Mesenchymal stem cell (in vitro differentiated cells and primary cell): ENCODE data around the gene RASSF9.

ENCODE experiments used
- DNase-seq: peaks from one replicate; pipeline ENCODE4 v3.0.0-alpha.2; 2013
- H2AFZ ChIP-seq: one replicate; pipeline ENCODE4 v1.6.1; 2013; ENCODE audit warnings: low read depth, mild to moderate bottlenecking, control low read depth, inconsistent platforms, low read length, moderate library complexity
- H2AK5ac ChIP-seq: 2 replicates; pipeline ENCODE4 v1.6.1; 2013; ENCODE audit warnings: low read length, moderate library complexity, mild to moderate bottlenecking, inconsistent platforms; ENCODE audit not compliant: severe bottlenecking
- H2BK120ac ChIP-seq: one replicate; pipeline ENCODE4 v1.6.1; 2013; ENCODE audit warnings: low read depth, mild to moderate bottlenecking, inconsistent platforms, low read length, moderate library complexity
- H2BK12ac ChIP-seq, 2 experiments: one replicate each; pipeline ENCODE4 v1.6.1; 2013; ENCODE audit warnings: inconsistent platforms in 2 of 2, low read length in 2 of 2, mild to moderate bottlenecking in 2 of 2, moderate library complexity in 2 of 2, control low read depth in 1 of 2
- H2BK15ac ChIP-seq: one replicate; pipeline ENCODE4 v1.6.1; 2013; ENCODE audit warnings: mild to moderate bottlenecking, low read depth, inconsistent platforms; ENCODE audit not compliant: poor library complexity, severe bottlenecking
- H2BK5ac ChIP-seq: 2 replicates; pipeline ENCODE4 v1.6.1; 2013; ENCODE audit warnings: low read depth, mild to moderate bottlenecking, low read length, control low read depth, inconsistent platforms; ENCODE audit not compliant: poor library complexity, severe bottlenecking
- H3K14ac ChIP-seq, 2 experiments: one replicate each; pipeline ENCODE4 v1.6.1; 2013; ENCODE audit warnings: inconsistent platforms in 2 of 2, low read length in 2 of 2, control low read depth in 1 of 2, mild to moderate bottlenecking in 1 of 2, moderate library complexity in 1 of 2
- H3K18ac ChIP-seq, 2 experiments: one replicate each; pipeline ENCODE4 v1.6.1; 2013; ENCODE audit warnings: inconsistent platforms in 2 of 2, low read length in 2 of 2, control low read depth in 1 of 2, low read depth in 1 of 2, mild to moderate bottlenecking in 1 of 2
- H3K23ac ChIP-seq, 2 experiments: one replicate each; pipeline ENCODE4 v1.6.1; 2013; ENCODE audit warnings: inconsistent platforms in 2 of 2, low read length in 2 of 2, mild to moderate bottlenecking in 2 of 2, moderate library complexity in 2 of 2, control low read depth in 1 of 2
- H3K27ac ChIP-seq: 2 replicates; pipeline ENCODE4 v1.5.1; 2013; ENCODE audit warnings: mild to moderate bottlenecking, moderate library complexity, low read length, control low read depth, inconsistent platforms; ENCODE audit not compliant: poor library complexity, severe bottlenecking
- H3K27me3 ChIP-seq, 2 experiments: 2 replicates each; pipeline versions ENCODE4 v1.6.1 to v1.7.0; 2013; ENCODE audit warnings: low read length in 2 of 2, mild to moderate bottlenecking in 2 of 2, moderate library complexity in 2 of 2, control low read depth in 1 of 2, inconsistent platforms in 1 of 2; ENCODE audit not compliant: control insufficient read depth in 1 of 2, insufficient read depth in 1 of 2
- H3K36me3 ChIP-seq, 2 experiments: 2 replicates each; pipeline versions ENCODE4 v1.6.1 to v1.7.0; 2013; ENCODE audit warnings: low read length in 2 of 2, control low read depth in 1 of 2, inconsistent platforms in 1 of 2, low read depth in 1 of 2, mild to moderate bottlenecking in 1 of 2; ENCODE audit not compliant: insufficient read depth in 2 of 2, control insufficient read depth in 1 of 2
- H3K4ac ChIP-seq, 2 experiments: one replicate each; pipeline ENCODE4 v1.6.1; 2013; ENCODE audit warnings: inconsistent platforms in 2 of 2, low read length in 2 of 2, mild to moderate bottlenecking in 2 of 2, moderate library complexity in 2 of 2, control low read depth in 1 of 2, low read depth in 1 of 2
- H3K4me1 ChIP-seq: 2 replicates; pipeline ENCODE4 v1.6.1; 2013; ENCODE audit warnings: low read depth, low read length, control low read depth; ENCODE audit not compliant: control insufficient read depth, insufficient read depth
- H3K4me2 ChIP-seq: 2 replicates; pipeline ENCODE4 v1.6.1; 2013; ENCODE audit warnings: low read length, mild to moderate bottlenecking, inconsistent platforms; ENCODE audit not compliant: poor library complexity, severe bottlenecking
- H3K4me3 ChIP-seq, 2 experiments: 2 replicates each; pipeline versions ENCODE4 v1.5.1 to v1.7.0; 2013; ENCODE audit warnings: low read length in 2 of 2, mild to moderate bottlenecking in 2 of 2, control low read depth in 1 of 2, low read depth in 1 of 2; ENCODE audit not compliant: insufficient read depth in 1 of 2
- H3K79me1 ChIP-seq: replicated peaks from 2 replicates; pipeline ENCODE4 v1.6.1; 2013; ENCODE audit warnings: mild to moderate bottlenecking, control low read depth, low read length, inconsistent platforms; ENCODE audit not compliant: poor library complexity, severe bottlenecking
- H3K9ac ChIP-seq: 2 replicates; pipeline ENCODE4 v1.7.0; 2013; ENCODE audit warnings: mild to moderate bottlenecking, low read length, moderate library complexity
- H3K9me3 ChIP-seq: 2 replicates; pipeline ENCODE4 v1.7.0; 2013; ENCODE audit warnings: mild to moderate bottlenecking, low read length; ENCODE audit not compliant: control insufficient read depth
- H4K8ac ChIP-seq: one replicate; pipeline ENCODE4 v1.6.1; 2013; ENCODE audit warnings: inconsistent platforms, mild to moderate bottlenecking, low read length, moderate library complexity
- H4K91ac ChIP-seq: one replicate; pipeline ENCODE4 v1.6.1; 2013; ENCODE audit warnings: mild to moderate bottlenecking, low read length, inconsistent platforms
- WGBS: methylation state at CpG from one replicate; pipeline ENCODE4 v1.1.7; 2013; ENCODE audit warnings: mixed read lengths; 5-methylcytosine and 5-hydroxymethylcytosine counted together

RASSF9 gene

GRCh38 chr12:85779768-85780167 lies 56.4 kb downstream of the RASSF9 start:
- H4K91ac ChIP-seq: no peak overlapping the region
- no peak overlapping the region for H2BK15ac ChIP-seq
- H3K4me3 ChIP-seq: no peak overlapping the region
- no peak overlapping the region for H2BK12ac ChIP-seq
- H3K27ac ChIP-seq: no peak overlapping the region
- H3K18ac ChIP-seq: no peak overlapping the region
- H2AFZ ChIP-seq: no peak overlapping the region
- H3K4me2 ChIP-seq: no peak overlapping the region
- no peaks in the 10 kb centered on the region for H3K79me1 ChIP-seq
- H4K8ac ChIP-seq: no peak overlapping the region
- no peak overlapping the region for H3K14ac ChIP-seq
- no peak overlapping the region for H3K23ac ChIP-seq
- no peak for DNase-seq
- no peaks in the 10 kb centered on the region for H3K4me1 ChIP-seq
- H3K36me3 ChIP-seq: no peaks in the 10 kb centered on the region
- H3K27me3 ChIP-seq: no peaks in the 10 kb centered on the region
- H3K9me3 ChIP-seq: no peaks in the 10 kb centered on the region
- no peak overlapping the region for H2BK5ac ChIP-seq
- H2AK5ac ChIP-seq: no peak overlapping the region
- H3K9ac ChIP-seq: no peak overlapping the region
- H2BK120ac ChIP-seq: no peak overlapping the region
- no peak overlapping the region for H3K4ac ChIP-seq
- WGBS: no CpG with 5 or more reads among the region's 2 CpGs

DNA sequence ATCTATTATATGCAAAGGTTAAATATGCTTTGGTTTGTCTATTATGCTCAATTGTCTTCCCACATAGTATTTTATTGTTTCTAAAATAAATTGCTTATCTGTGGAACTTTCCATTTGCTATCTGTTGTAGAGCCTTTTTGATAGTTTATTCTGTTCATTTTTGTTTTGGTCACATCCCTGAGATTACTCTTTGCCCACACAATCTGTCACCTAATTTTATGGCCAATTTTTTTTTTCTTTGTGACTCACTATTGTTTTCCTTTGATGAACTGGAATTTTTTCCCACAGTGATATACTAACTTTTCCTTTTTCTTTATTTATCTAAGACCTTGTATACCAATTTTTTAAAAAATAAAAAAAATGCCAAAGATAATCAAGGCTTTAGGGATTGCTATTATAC lies 61.1 kb downstream of the RASSF9 start:
- Histone ChIP-seq H2BK120ac (no peak overlapping the region), H3K4me3 (no peak overlapping the region), H2BK5ac (no peak overlapping the region), H3K27me3 (no peaks in the 10 kb centered on the region), H3K9me3 (no peaks in the 10 kb centered on the region), H3K14ac (no peak overlapping the region), H3K9ac (no peak overlapping the region), H4K8ac (no peak overlapping the region), H2BK12ac (no peak overlapping the region), H3K36me3 (no peaks in the 10 kb centered on the region), H3K23ac (no peak overlapping the region), H4K91ac (no peak overlapping the region), H3K4ac (no peak overlapping the region), H3K4me1 (no peaks in the 10 kb centered on the region), H3K27ac (no peak overlapping the region), H2BK15ac (no peak overlapping the region), H3K79me1 (no peaks in the 10 kb centered on the region), H3K18ac (no peak overlapping the region), H3K4me2 (no peak overlapping the region), H2AK5ac (no peak overlapping the region), H2AFZ (no peak overlapping the region)
- DNase-seq: no peak

GRCh38 chr12:85765453-85765869 lies 70.7 kb downstream of the RASSF9 start:
- DNase-seq: no peak
- Histone ChIP-seq H3K4me3 (no peak overlapping the region), H2BK15ac (no peak overlapping the region), H3K27me3 (no peaks in the 10 kb centered on the region), H3K14ac (no peak overlapping the region), H3K9ac (no peak overlapping the region), H2BK120ac (no peak overlapping the region), H4K91ac (no peak overlapping the region), H3K23ac (no peak overlapping the region), H3K27ac (no peak overlapping the region), H3K36me3 (no peaks in the 10 kb centered on the region), H3K79me1 (no peaks in the 10 kb centered on the region), H3K9me3 (no peaks in the 10 kb centered on the region), H3K4ac (no peak overlapping the region), H3K4me1 (no peaks in the 10 kb centered on the region), H2BK5ac (no peak overlapping the region), H3K4me2 (no peak overlapping the region), H2AK5ac (no peak overlapping the region), H2AFZ (no peak overlapping the region), H3K18ac (no peak overlapping the region), H2BK12ac (no peak overlapping the region), H4K8ac (no peak overlapping the region)
- WGBS: 100% methylated on average over 2 of the region's 2 CpGs

DNA sequence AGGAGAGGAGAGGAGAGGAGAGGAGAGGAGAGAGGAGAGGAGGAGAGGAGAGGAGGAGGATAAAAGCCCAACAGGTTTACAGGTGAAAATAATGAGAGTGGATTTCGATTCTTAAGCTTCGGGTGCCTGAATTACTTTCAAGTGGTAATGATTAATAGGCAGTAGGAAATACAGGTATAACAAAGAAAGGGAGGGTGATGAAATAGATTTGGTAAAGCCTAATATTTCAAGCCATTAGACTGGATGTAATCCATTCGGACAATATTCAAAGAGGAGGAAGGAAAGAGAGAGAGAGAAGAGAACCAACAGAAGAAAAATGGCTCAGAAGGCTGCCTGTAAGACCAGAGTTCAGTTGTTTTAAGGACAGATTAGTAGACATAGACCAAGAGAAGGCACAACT lies 76.6 kb downstream of the RASSF9 start:
- Histone ChIP-seq H3K14ac (no peak overlapping the region), H3K9me3 (no peaks in the 10 kb centered on the region), H3K27ac (no peak overlapping the region), H2BK5ac (no peak overlapping the region), H2AFZ (no peak overlapping the region), H4K91ac (no peak overlapping the region), H3K27me3 (no peaks in the 10 kb centered on the region), H3K18ac (no peak overlapping the region), H3K79me1 (no peaks in the 10 kb centered on the region), H2BK120ac (no peak overlapping the region), H3K4me2 (no peak overlapping the region), H3K9ac (no peak overlapping the region), H3K4ac (no peak overlapping the region), H3K4me1 (no peaks in the 10 kb centered on the region), H3K23ac (no peak overlapping the region), H2AK5ac (no peak overlapping the region), H2BK15ac (no peak overlapping the region), H3K4me3 (no peak overlapping the region), H4K8ac (no peak overlapping the region), H3K36me3 (no peaks in the 10 kb centered on the region), H2BK12ac (no peak overlapping the region)
- WGBS: 97% methylated on average over 3 of the region's 3 CpGs
- DNase-seq: no peak
